ENCODE data around the gene SHISA4. TPM values are rescaled to one million over a fixed set of nuclear protein-coding genes. Genes with fewer than 3 reads are reported as not detected.

The SHISA4 gene
- total RNA-seq, 1 donor from 2014 or later: 10.1 TPM

DNA sequence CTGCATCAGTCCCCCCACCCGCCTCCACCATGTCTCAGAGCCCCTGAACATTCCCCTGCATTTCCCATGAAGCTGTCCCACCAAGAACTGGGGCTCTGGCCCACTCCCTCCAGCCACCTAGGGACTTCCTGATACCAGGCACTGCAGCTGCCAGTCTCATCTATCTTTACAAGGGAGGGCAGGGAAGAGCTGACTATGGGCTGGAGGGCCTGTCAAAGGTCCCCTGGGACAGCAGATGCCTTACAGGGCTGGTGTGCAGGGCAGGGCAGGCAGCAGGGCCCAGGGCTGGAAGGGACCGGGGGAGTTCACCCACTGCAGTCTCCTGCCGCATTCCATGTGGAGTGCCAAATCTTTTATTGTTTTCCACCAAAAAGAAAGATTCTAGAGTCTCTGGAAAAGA is 17.6 kb downstream of the SHISA4 start:
- H3K36me3 ChIP-seq (ENCODE audit: insufficient read depth, low read length): no peaks in the 10 kb centered on the region
- no peak for DNase-seq (ENCODE audit: low read depth)
- H3K36me3 Mint-ChIP-seq (ENCODE audit: low read depth, unreplicated experiment): peaks cover 8% of the 10 kb centered on the region
- no peaks in the 10 kb centered on the region for H4K20me1 ChIP-seq (ENCODE audit: insufficient read depth, low read length)
- H3K4me1 Mint-ChIP-seq (ENCODE audit: low read depth, unreplicated experiment): peaks cover 36% of the 10 kb centered on the region
- FAIRE-seq: no peak
- no peak overlapping the region for H3K4me3 Mint-ChIP-seq (ENCODE audit: unreplicated experiment)
- TF ChIP-seq, protein P1, sequence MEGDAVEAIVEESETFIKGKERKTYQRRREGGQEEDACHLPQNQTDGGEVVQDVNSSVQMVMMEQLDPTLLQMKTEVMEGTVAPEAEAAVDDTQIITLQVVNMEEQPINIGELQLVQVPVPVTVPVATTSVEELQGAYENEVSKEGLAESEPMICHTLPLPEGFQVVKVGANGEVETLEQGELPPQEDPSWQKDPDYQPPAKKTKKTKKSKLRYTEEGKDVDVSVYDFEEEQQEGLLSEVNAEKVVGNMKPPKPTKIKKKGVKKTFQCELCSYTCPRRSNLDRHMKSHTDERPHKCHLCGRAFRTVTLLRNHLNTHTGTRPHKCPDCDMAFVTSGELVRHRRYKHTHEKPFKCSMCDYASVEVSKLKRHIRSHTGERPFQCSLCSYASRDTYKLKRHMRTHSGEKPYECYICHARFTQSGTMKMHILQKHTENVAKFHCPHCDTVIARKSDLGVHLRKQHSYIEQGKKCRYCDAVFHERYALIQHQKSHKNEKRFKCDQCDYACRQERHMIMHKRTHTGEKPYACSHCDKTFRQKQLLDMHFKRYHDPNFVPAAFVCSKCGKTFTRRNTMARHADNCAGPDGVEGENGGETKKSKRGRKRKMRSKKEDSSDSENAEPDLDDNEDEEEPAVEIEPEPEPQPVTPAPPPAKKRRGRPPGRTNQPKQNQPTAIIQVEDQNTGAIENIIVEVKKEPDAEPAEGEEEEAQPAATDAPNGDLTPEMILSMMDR (IDR thresholded peaks at IDR 0.05; ENCODE audit: insufficient read depth, low read depth, low read length): no peak
- TF ChIP-seq EZH2 (IDR thresholded peaks at IDR 0.05; ENCODE audit: insufficient read depth, low read length): no peak
- no peak overlapping the region for H2AFZ ChIP-seq (ENCODE audit: low read depth, low read length)
- peaks cover 29% of the 10 kb centered on the region for H3K4me1 ChIP-seq (ENCODE audit: insufficient read depth, low read length)
- H3K4me3 ChIP-seq (ENCODE audit: insufficient read depth, low read depth, low read length): no peak overlapping the region
- no peaks in the 10 kb centered on the region for H3K79me2 ChIP-seq (ENCODE audit: insufficient read depth, low read length)
- no peaks in the 10 kb centered on the region for H3K9me3 ChIP-seq (ENCODE audit: insufficient read depth, low read depth, low read length)
- no peak overlapping the region for H3K27ac Mint-ChIP-seq (ENCODE audit: unreplicated experiment)
- H3K9ac ChIP-seq (ENCODE audit: low read length): no peak overlapping the region
- H3K9me3 Mint-ChIP-seq (ENCODE audit: unreplicated experiment): no peaks in the 10 kb centered on the region
- H3K4me2 ChIP-seq (ENCODE audit: low read length): no peak overlapping the region
- H3K27me3 ChIP-seq (ENCODE audit: insufficient read depth, low read length): no peaks in the 10 kb centered on the region
- H3K27me3 Mint-ChIP-seq (ENCODE audit: low read depth, unreplicated experiment): peaks cover 4% of the 10 kb centered on the region
- no peak overlapping the region for H3K27ac ChIP-seq (ENCODE audit: low read depth, low read length)

GRCh38 chr1:201907621-201908020 is 18.9 kb downstream of the SHISA4 start:
- no peak for FAIRE-seq

More at GRCh38 chr1:201907621-201908020, 18.9 kb downstream of the SHISA4 start:
- Mint-ChIP-seq H3K4me1 (ENCODE audit: low read depth, unreplicated experiment) (peaks cover 31% of the 10 kb centered on the region), H3K36me3 (ENCODE audit: low read depth, unreplicated experiment) (peaks cover 15% of the 10 kb centered on the region), H3K27me3 (ENCODE audit: low read depth, unreplicated experiment) (peaks cover 4% of the 10 kb centered on the region), H3K27ac (ENCODE audit: unreplicated experiment) (no peak overlapping the region), H3K4me3 (ENCODE audit: unreplicated experiment) (no peak overlapping the region), H3K9me3 (ENCODE audit: unreplicated experiment) (no peaks in the 10 kb centered on the region)
- Histone ChIP-seq H3K4me2 (ENCODE audit: low read length) (no peak overlapping the region), H3K36me3 (ENCODE audit: insufficient read depth, low read length) (no peaks in the 10 kb centered on the region), H2AFZ (ENCODE audit: low read depth, low read length) (no peak overlapping the region), H3K27me3 (ENCODE audit: insufficient read depth, low read length) (no peaks in the 10 kb centered on the region), H3K79me2 (ENCODE audit: insufficient read depth, low read length) (no peaks in the 10 kb centered on the region), H3K4me3 (ENCODE audit: insufficient read depth, low read depth, low read length) (no peak overlapping the region), H3K4me1 (ENCODE audit: insufficient read depth, low read length) (peaks cover 29% of the 10 kb centered on the region), H3K9ac (ENCODE audit: low read length) (no peak overlapping the region), H3K9me3 (ENCODE audit: insufficient read depth, low read depth, low read length) (no peaks in the 10 kb centered on the region), H3K27ac (ENCODE audit: low read depth, low read length) (no peak overlapping the region), H4K20me1 (ENCODE audit: insufficient read depth, low read length) (no peaks in the 10 kb centered on the region)
- TF ChIP-seq EZH2 (IDR thresholded peaks at IDR 0.05; ENCODE audit: insufficient read depth, low read length): no peak
- TF ChIP-seq, protein P1 (IDR thresholded peaks at IDR 0.05; ENCODE audit: insufficient read depth, low read depth, low read length): no peak
- no peak for DNase-seq (ENCODE audit: low read depth)
